AG09319 (cell line): ENCODE results near the gene TMEM52.

ENCODE experiments used
- DNase-seq: peaks from one replicate; pipeline ENCODE4 v3.0.0-alpha.2; 2010; ENCODE audit warnings: low read depth; ENCODE audit errors: extremely low read depth
- TF ChIP-seq, protein P1 (sequence below): IDR thresholded peaks from 2 replicates; pipeline ENCODE4 v1.5.1; 2011; ENCODE audit warnings: low read depth, mild to moderate bottlenecking, inconsistent platforms, low read length, moderate library complexity

Gene TMEM52

GRCh38 chr1:1894354-1895059 is 24.6 kb downstream of the TMEM52 start:
- TF ChIP-seq, protein P1, sequence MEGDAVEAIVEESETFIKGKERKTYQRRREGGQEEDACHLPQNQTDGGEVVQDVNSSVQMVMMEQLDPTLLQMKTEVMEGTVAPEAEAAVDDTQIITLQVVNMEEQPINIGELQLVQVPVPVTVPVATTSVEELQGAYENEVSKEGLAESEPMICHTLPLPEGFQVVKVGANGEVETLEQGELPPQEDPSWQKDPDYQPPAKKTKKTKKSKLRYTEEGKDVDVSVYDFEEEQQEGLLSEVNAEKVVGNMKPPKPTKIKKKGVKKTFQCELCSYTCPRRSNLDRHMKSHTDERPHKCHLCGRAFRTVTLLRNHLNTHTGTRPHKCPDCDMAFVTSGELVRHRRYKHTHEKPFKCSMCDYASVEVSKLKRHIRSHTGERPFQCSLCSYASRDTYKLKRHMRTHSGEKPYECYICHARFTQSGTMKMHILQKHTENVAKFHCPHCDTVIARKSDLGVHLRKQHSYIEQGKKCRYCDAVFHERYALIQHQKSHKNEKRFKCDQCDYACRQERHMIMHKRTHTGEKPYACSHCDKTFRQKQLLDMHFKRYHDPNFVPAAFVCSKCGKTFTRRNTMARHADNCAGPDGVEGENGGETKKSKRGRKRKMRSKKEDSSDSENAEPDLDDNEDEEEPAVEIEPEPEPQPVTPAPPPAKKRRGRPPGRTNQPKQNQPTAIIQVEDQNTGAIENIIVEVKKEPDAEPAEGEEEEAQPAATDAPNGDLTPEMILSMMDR, result no peak
- no peak for DNase-seq

- TF ChIP-seq, protein P1, result no peak
- no peak for DNase-seq
These were observed 25.1 kb downstream of the TMEM52 start for GRCh38 chr1:1893997-1894353.

- DNase-seq, result no peak
- TF ChIP-seq, protein P1, result no peak
These were observed 25.6 kb downstream of the TMEM52 start for GRCh38 chr1:1893291-1893985.

DNA sequence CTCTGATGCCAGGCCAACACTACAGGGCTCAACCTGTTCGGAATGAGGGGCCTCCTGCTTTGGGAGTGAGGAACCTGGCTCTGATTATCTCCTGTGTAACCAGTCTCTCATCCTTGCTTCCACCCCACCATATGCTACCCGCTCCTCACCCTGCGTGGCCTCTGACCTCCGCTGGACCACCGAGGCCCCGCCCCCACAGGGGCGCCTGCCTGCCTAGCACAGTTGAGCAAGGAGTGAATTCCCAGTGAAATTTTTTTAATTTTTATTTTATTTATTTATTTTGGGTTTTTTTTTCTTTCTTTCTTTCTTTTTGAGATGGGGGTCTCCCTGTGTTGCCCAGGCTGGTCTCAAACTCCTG is 26.3 kb downstream of the TMEM52 start:
- TF ChIP-seq, protein P1, result no peak
- DNase-seq, result no peak

- DNase-seq, result no peak
- TF ChIP-seq, protein P1, result no peak
These were observed 26.9 kb downstream of the TMEM52 start for GRCh38 chr1:1892079-1892762.

GRCh38 chr1:1891349-1892078 is 27.6 kb downstream of the TMEM52 start:
- TF ChIP-seq, protein P1, result no peak
- no peak for DNase-seq
